SK-N-MC (cell line): ENCODE results near the gene TAS2R60.
"Not testable (repeated sequence)": the region's sequence is repeated elsewhere in the genome, so short reads cannot be mapped to it uniquely, and the experiment has no call there.

Experiments
- DNase-seq: peaks from one replicate; pipeline ENCODE4 v3.0.0-alpha.2; 2011; ENCODE audit warnings: low read depth, low spot score
- H3K27ac ChIP-seq: fragments of 200-600 bp; sonication (generic); 2 replicates; pipeline ENCODE4 v1.5.1; 2016; ENCODE audit warnings: mixed run types
- H3K36me3 ChIP-seq: fragments of 200-600 bp; sonication (generic); 2 replicates; pipeline ENCODE4 v1.6.1; 2017; ENCODE audit warnings: antibody characterized with exemption, low read length, mixed read lengths; ENCODE audit not compliant: insufficient read depth
- H3K4me3 ChIP-seq: fragments of 200-600 bp; sonication (generic); 2 replicates; pipeline ENCODE4 v1.5.1; 2016
- H3K9ac ChIP-seq: fragments of 200-600 bp; sonication (generic); 2 replicates; pipeline ENCODE4 v1.8.0; 2017; ENCODE audit warnings: mixed run types, mixed read lengths; ENCODE audit not compliant: insufficient read length
- H3K9me3 ChIP-seq: fragments of 200-600 bp; sonication (generic); 2 replicates; pipeline ENCODE4 v1.6.1; 2017; ENCODE audit warnings: low read depth, mild to moderate bottlenecking, antibody characterized with exemption, low read length, moderate library complexity, mixed read lengths
- EZH2 ChIP-seq: fragments of 200-600 bp; sonication (generic); IDR thresholded peaks from one replicate; pipeline ENCODE4 v1.6.1; 2017; ENCODE audit warnings: antibody characterized with exemption
- FOXP2 ChIP-seq: optimal IDR thresholded peaks from 2 replicates; pipeline ENCODE3; 2011; ENCODE audit warnings: mild to moderate bottlenecking, moderate library complexity; ENCODE audit not compliant: insufficient read depth; ENCODE audit errors: extremely low read length, control extremely low read depth
- POLR2AphosphoS5 ChIP-seq: IDR thresholded peaks from 2 replicates; pipeline ENCODE4 v1.6.1; 2012; ENCODE audit warnings: mild to moderate bottlenecking, low read depth, low read length, borderline replicate concordance

The TAS2R60 gene

GRCh38 chr7:143417734-143418383 is 25.4 kb upstream of the TAS2R60 start:
- no peak overlapping the region for H3K27ac ChIP-seq
- no peaks in the 10 kb centered on the region for H3K36me3 ChIP-seq
- H3K9ac ChIP-seq = no peak overlapping the region
- TF ChIP-seq POLR2AphosphoS5 = no peak
- no peak for TF ChIP-seq EZH2
- TF ChIP-seq FOXP2 = no peak
- H3K9me3 ChIP-seq = no peaks in the 10 kb centered on the region
- H3K4me3 ChIP-seq = no peak overlapping the region
- DNase-seq = no peak

GRCh38 chr7:143418681-143419458 is 24.4 kb upstream of the TAS2R60 start:
- Histone ChIP-seq H3K9me3 (no peaks in the 10 kb centered on the region), H3K36me3 (no peaks in the 10 kb centered on the region), H3K27ac (no peak overlapping the region), H3K9ac (no peak overlapping the region), H3K4me3 (no peak overlapping the region)
- TF ChIP-seq FOXP2 (no peak), EZH2 (no peak), POLR2AphosphoS5 (no peak)
- no peak for DNase-seq

GRCh38 chr7:143419880-143420279 is 23.4 kb upstream of the TAS2R60 start:
- Histone ChIP-seq H3K9me3 (no peaks in the 10 kb centered on the region), H3K9ac (no peak overlapping the region), H3K27ac (no peak overlapping the region), H3K36me3 (no peaks in the 10 kb centered on the region), H3K4me3 (no peak overlapping the region)
- no peak for DNase-seq
- no peak for TF ChIP-seq POLR2AphosphoS5
- no peak for TF ChIP-seq FOXP2
- TF ChIP-seq EZH2 = no peak

- DNase-seq, H3K27ac ChIP-seq, H3K4me3 ChIP-seq: not testable (repeated sequence)
Observed at GRCh38 chr7:143420624-143421023, 22.6 kb upstream of the TAS2R60 start.

GRCh38 chr7:143422033-143422432 is 21.2 kb upstream of the TAS2R60 start:
- no peak overlapping the region for H3K4me3 ChIP-seq
- no peak overlapping the region for H3K9ac ChIP-seq
- no peaks in the 10 kb centered on the region for H3K9me3 ChIP-seq
- no peak for TF ChIP-seq FOXP2
- no peak for TF ChIP-seq POLR2AphosphoS5
- no peaks in the 10 kb centered on the region for H3K36me3 ChIP-seq
- H3K27ac ChIP-seq = no peak overlapping the region
- DNase-seq = no peak

More at GRCh38 chr7:143420624-143421023, 22.6 kb upstream of the TAS2R60 start:
- H3K36me3 ChIP-seq, H3K9me3 ChIP-seq, H3K9ac ChIP-seq: not testable (repeated sequence)

GRCh38 chr7:143424476-143424875 is 18.8 kb upstream of the TAS2R60 start:
- H3K9ac ChIP-seq, DNase-seq, H3K9me3 ChIP-seq: not testable (repeated sequence)

GRCh38 chr7:143426479-143427142 is 16.6 kb upstream of the TAS2R60 start:
- H3K9ac ChIP-seq = no peak overlapping the region

More at GRCh38 chr7:143424476-143424875, 18.8 kb upstream of the TAS2R60 start:
- not testable (repeated sequence) for H3K27ac ChIP-seq, H3K36me3 ChIP-seq, H3K4me3 ChIP-seq

GRCh38 chr7:143429770-143430698 is 13.2 kb upstream of the TAS2R60 start:
- H3K9ac ChIP-seq = no peak overlapping the region
- H3K4me3 ChIP-seq = no peak overlapping the region
- no peak for TF ChIP-seq EZH2
- TF ChIP-seq POLR2AphosphoS5 = no peak
- no peak for TF ChIP-seq FOXP2
- H3K9me3 ChIP-seq = no peaks in the 10 kb centered on the region
- H3K27ac ChIP-seq = peak overlapping the region; percentile 85
- DNase-seq = no peak
- H3K36me3 ChIP-seq = no peaks in the 10 kb centered on the region

More at GRCh38 chr7:143426479-143427142, 16.6 kb upstream of the TAS2R60 start:
- Histone ChIP-seq H3K27ac (no peak overlapping the region), H3K9me3 (no peaks in the 10 kb centered on the region), H3K36me3 (no peaks in the 10 kb centered on the region), H3K4me3 (no peak overlapping the region)
- TF ChIP-seq FOXP2 (no peak), EZH2 (no peak), POLR2AphosphoS5 (no peak)
- no peak for DNase-seq
